HG02571 (cell line): ENCODE measurements around the gene DNAH14.

Experiments
- ATAC-seq: cut with Tn5 transposase; IDR thresholded peaks from one replicate; pipeline ENCODE4 v1.9.1; 2021; ENCODE audit warnings: mild to moderate bottlenecking, moderate library complexity; ENCODE audit not compliant: unreplicated experiment

Gene DNAH14

DNA sequence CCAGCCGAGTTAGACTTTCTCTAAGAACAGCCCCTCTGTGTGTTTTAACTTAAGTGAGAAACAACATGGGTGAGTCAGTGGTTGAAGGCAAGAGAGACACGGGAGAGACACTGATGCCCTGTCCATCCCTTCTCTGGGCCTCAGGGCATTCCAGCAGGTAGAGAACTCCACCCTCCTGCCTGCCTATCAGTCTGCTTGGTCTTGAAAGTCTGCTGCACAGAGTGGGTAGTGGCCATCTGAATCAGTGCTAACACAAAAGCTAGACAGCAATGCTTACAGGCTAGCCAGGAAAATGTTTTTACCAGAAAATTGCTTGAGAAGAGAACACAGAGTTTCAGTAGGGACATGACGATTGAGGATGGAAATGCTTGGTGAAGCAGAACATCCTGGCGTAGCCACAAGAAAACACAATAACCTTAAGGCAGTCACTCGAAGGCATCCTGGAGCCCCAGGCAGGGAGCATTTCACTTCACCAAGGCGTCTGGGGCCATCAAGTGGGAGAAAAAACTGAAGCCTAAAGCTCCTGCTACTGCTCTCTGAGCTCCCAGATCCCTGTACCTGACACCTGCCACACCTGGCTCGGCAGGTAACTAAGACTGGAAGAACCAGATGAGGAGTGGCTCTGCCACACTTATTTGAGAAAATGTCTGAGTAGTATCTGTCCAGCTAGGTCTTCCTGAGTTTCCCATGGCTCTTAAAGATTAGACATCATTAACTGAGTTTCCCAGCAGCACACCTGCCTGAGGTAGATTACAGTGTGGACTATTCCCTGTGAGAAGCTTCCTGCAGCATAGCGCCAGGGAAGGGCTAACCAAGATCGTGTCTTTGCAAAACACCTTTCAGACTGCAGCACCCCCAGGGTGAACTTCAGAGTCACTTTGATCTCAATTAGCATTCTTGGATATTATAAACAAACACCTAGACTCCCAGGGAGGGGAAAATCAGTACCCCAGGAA is 516.4 kb downstream of the DNAH14 start:
- no peak for ATAC-seq

DNA sequence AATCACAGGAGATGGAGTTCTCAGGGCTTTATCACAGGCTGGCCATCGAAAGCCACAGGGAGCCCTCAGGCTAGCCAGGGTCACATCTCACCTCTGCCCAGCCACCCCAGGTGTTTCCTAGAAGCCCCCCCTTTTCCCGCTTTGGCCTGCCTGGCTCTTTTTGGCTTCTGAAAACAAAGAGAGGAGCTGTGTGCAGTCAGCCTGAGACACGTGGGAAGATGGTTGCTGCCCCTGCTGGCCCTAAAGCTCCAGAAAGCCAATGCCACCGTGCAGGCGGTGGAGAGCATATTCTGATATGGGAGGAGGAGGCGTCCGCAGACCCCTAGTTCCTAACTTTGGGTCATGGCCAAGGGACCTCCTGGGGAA is 517.1 kb downstream of the DNAH14 start:
- ATAC-seq, result no peak

DNA sequence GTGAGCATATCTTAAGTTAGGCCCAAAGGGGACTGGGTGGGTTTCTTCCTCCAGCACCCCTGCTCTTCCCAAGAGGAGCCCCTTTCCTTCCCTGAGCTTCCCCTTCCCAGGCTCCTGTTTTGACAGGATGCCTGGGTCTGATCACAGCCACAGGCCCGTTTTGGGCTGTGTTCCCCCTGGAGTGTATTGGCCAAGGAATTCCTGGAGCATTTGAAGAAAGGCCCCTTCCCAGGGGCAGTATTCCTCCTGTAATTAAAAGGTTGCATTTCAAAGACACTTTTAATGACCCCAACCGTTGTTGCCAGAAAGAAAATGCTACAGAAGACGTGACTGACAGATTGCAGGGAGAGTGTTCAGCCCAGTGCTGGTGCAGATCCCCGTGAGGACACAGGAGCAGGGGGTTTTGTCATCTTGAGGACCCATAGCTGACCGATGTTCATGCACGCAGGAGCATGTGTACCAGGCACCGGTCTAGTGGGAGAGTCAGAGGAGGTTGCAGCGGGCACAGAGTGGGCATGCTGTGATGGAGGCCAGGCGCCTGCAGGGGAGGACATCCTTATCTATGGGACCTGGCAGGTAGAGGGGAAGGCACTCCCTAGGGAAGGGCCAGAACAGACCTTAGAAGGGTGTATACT is 517.6 kb downstream of the DNAH14 start:
- no peak for ATAC-seq

DNA sequence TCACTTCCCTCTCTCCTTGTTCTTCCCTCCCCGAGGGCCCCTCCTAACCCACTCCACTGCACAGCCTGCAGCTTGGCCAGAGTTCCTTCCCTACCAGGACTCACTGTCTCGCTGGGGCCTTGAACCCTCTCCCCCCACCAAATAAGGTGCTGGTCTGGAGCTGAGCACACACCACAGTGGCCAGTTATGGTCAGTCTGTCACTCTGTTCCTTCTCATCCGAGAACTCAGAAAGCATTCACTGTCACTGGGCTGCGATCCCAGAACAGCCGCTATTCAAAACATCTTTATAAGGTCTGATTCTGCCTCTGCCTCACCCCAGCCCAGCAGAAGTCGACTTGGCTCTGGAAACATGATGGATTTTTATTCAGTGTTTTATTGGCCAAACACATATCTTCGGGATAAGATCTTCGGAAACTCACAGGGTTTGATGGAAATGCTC is 518.2 kb downstream of the DNAH14 start:
- no peak for ATAC-seq

DNA sequence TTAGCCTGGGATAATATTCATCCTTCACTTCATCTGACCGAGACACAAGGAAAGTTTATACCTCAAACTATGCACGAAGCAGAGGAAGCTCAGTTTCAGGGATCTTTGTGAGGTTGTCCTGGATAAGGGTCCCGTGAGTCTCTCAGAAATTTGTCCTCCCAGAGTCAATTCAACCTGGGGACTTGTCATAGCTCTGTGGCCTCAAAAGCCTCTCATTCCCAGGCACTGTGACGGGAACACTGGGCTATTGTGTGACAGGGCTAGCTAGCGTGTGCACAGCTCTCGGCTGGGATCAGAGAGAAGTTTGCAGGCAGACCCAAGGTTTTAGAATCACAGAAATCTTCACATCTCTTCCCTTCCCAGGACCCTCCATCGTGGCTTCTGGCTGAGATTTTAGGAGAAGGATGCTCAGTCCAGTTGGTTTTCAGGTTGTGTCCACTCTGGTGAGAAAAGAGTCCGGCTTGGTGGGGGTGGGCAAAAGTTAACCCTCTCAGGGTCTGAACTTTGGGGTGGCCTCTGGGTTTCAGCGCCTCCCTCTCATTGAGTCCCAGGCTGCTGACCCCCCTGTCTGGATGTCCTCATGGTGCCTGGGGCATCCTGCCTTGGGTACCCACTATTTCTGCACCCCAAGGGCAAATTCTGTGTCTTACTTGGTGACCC is 518.8 kb downstream of the DNAH14 start:
- ATAC-seq, result no peak
